Muscle of leg (tissue), 11 donors: Measurements from ENCODE around the gene UBASH3A. TPM values are rescaled to one million over a fixed set of nuclear protein-coding genes. Genes with fewer than 3 reads are reported as not detected.

Source experiments
- DNase-seq: peaks from one replicate; pipeline ENCODE4 v3.0.0; 2013
- H3K27ac ChIP-seq: one replicate; pipeline ENCODE4 v1.5.1; 2013; ENCODE audit warnings: mild to moderate bottlenecking, low read length, control low read depth
- H3K27me3 ChIP-seq: one replicate; pipeline ENCODE4 v1.6.1; 2013; ENCODE audit warnings: low read length; ENCODE audit not compliant: control insufficient read depth, insufficient read depth
- H3K36me3 ChIP-seq: one replicate; pipeline ENCODE4 v1.6.1; 2013; ENCODE audit warnings: low read length; ENCODE audit not compliant: control insufficient read depth, insufficient read depth
- H3K4me1 ChIP-seq: one replicate; pipeline ENCODE4 v1.6.1; 2013; ENCODE audit warnings: low read length; ENCODE audit not compliant: control insufficient read depth, insufficient read depth
- H3K4me3 ChIP-seq: one replicate; pipeline ENCODE4 v1.5.1; 2013; ENCODE audit warnings: low read length, control low read depth
- H3K9me3 ChIP-seq: replicated peaks from 2 replicates; pipeline ENCODE4 v1.6.1; 2013; ENCODE audit warnings: low read depth, low read length; ENCODE audit not compliant: control insufficient read depth
- WGBS: methylation state at CpG from one replicate; pipeline ENCODE4 v1.1.5; 2013; ENCODE audit warnings: missing lambda C conversion rate; ENCODE audit not compliant: insufficient coverage; 5-methylcytosine and 5-hydroxymethylcytosine counted together
- polyA plus RNA-seq, 8 donors: library from polyadenylated mRNA; unstranded; fragments of 120-200 nt; gene quantifications; one replicate each; pipeline versions ENCODE4 v1.2.1 to v1.2.3, GENCODE V29; 2013; ENCODE audit warnings: inconsistent platforms in 1 of 8, low replicate concordance in 1 of 8; ENCODE audit not compliant: insufficient read length in 8 of 8, insufficient read depth in 1 of 8
- total RNA-seq: library from RNA; stranded (reverse); fragments of 120-200 nt; gene quantifications from one replicate; pipeline ENCODE4 v1.2.4, GENCODE V29; 2013

UBASH3A gene
- total and polyA plus RNA-seq, 9 donors: 0.04 to 0.09 (median 0.08) TPM; not detected in 5

DNA sequence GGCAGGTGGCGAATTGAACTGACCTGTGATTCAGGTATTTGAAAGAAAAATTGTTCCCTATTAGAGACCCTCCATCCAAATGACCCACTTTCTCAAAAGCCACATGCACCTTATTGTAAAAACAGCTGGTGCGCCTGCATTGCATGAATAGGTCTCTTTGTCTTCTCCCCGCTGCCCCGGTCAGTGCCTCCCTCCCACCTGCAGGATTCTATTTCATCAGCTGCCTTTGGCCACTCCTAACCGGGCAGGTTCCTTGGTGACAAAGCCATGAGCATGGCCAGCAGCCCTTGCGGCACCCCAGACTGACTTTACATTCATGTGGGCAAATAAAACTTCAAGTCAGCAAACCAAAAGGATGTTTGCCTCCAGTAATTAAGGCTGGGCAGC is 14.3 kb upstream of the UBASH3A start:
- Histone ChIP-seq H3K4me1 (peaks cover 6% of the 10 kb centered on the region), H3K27ac (no peak overlapping the region), H3K27me3 (peaks cover 6% of the 10 kb centered on the region), H3K4me3 (no peak overlapping the region), H3K9me3 (no peaks in the 10 kb centered on the region), H3K36me3 (no peaks in the 10 kb centered on the region)
- 42% methylated on average over 5 of the region's 6 CpGs for WGBS
- no peak for DNase-seq

DNA sequence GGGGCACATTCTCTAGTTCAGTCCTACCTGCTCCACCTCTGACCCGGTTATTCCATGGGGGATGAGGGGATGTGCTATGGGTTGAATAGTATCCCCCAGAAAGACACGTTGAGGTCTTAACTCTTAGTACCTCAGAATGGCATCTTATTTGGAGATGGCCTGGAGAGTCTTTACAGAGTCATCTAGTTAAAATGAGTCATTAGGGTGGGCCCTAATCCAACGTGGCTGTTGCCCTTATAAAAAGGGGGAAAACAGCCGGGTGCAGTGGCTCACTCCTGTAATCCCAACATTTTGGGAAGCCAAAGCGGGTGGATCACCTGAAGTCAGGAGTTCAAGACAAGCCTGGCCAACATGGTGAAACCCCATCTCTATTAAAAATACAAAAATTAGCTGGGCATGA is 13.5 kb upstream of the UBASH3A start:
- Histone ChIP-seq H3K4me1 (peaks cover 8% of the 10 kb centered on the region), H3K27me3 (peaks cover 6% of the 10 kb centered on the region), H3K9me3 (no peaks in the 10 kb centered on the region), H3K36me3 (no peaks in the 10 kb centered on the region), H3K27ac (no peak overlapping the region), H3K4me3 (no peak overlapping the region)
- WGBS: 40% methylated on average over 1 of the region's 5 CpGs
- DNase-seq: no peak

GRCh38 chr21:42390696-42391095 is 13.0 kb upstream of the UBASH3A start:
- peaks cover 8% of the 10 kb centered on the region for H3K4me1 ChIP-seq
- no peaks in the 10 kb centered on the region for H3K36me3 ChIP-seq
- no peak overlapping the region for H3K4me3 ChIP-seq
- no peak for DNase-seq
- H3K27ac ChIP-seq: no peak overlapping the region
- WGBS: 75% methylated on average over 1 of the region's 2 CpGs
- H3K27me3 ChIP-seq: peaks cover 6% of the 10 kb centered on the region
- H3K9me3 ChIP-seq: no peaks in the 10 kb centered on the region

GRCh38 chr21:42391297-42391696 is 12.4 kb upstream of the UBASH3A start:
- Histone ChIP-seq H3K4me1 (peaks cover 8% of the 10 kb centered on the region), H3K27me3 (peaks cover 5% of the 10 kb centered on the region), H3K36me3 (no peaks in the 10 kb centered on the region), H3K4me3 (no peak overlapping the region), H3K9me3 (no peaks in the 10 kb centered on the region), H3K27ac (no peak overlapping the region)
- no peak for DNase-seq
- 78% methylated on average over 4 of the region's 5 CpGs for whole genome bisulfite sequencing

DNA sequence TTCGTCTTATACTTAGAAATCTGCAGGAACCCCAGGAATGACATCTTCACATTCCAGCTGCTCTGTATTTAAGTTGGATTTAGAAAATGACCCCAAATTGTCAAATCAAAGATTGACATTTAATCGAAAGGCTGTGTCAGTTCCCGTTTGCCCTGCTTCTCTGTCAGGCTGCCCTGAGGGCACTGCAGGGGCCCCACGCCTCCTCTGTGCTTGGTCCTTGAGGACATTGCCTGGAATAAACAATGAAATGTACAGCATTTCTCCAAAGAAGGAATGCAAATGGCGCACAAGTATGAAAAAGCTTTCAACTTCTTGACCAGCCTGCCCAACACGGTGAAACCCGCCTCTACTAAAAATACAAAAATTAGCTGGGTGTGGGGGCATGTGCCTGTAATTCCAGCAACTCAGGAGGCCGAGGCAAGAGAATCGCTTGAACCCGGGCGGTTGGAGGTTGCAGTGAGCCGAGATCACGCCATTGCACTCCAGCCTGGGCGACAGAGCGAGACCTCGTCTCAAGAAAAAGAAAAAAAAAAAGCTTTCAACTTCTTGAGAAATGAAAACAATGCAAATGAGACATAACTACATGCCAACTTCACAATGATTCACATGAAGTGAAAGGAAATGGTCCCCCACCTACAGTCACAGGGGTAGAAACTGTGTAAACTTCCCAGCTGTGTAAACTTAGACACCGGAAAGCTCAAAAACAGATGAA is 10.8 kb upstream of the UBASH3A start:
- H3K4me1 ChIP-seq: peaks cover 8% of the 10 kb centered on the region
- no peaks in the 10 kb centered on the region for H3K36me3 ChIP-seq
- 67% methylated on average over 4 of the region's 17 CpGs for WGBS
- DNase-seq: peak; percentile 27
- no peaks in the 10 kb centered on the region for H3K9me3 ChIP-seq
- H3K27ac ChIP-seq: no peak overlapping the region
- H3K27me3 ChIP-seq: peaks cover 4% of the 10 kb centered on the region
- H3K4me3 ChIP-seq: no peak overlapping the region

DNA sequence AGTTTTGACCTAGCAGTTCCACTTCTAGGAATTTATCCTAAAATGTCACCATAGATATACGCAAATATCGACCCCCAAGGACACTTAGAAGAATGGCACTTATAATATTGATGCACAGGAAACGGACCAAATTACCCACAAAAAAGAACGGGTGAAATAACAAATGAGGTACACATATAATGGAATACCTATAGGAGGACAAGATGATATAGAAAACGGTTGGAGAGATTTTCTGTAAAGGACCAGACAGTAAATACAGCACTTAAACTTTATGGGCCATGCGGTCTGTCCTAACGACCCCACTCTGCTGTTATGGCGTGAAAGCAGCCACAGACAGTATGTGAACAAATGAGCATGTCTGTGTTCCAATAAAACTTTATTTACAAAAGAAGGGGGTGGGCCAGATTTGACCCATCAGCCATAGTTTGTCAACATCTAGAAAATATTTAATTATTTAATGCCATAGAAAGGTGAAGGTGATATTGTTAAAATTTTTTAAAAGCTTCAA is 10.2 kb upstream of the UBASH3A start:
- DNase-seq: no peak
- Histone ChIP-seq H3K27me3 (peaks cover 4% of the 10 kb centered on the region), H3K4me3 (no peak overlapping the region), H3K4me1 (peaks cover 8% of the 10 kb centered on the region), H3K9me3 (no peaks in the 10 kb centered on the region), H3K36me3 (no peaks in the 10 kb centered on the region), H3K27ac (no peak overlapping the region)
- WGBS: no CpG with 5 or more reads among the region's 8 CpGs

- Histone ChIP-seq H3K4me1 (peaks cover 2% of the 10 kb centered on the region), H3K9me3 (no peaks in the 10 kb centered on the region), H3K36me3 (no peaks in the 10 kb centered on the region), H3K27ac (no peak overlapping the region), H3K27me3 (no peaks in the 10 kb centered on the region), H3K4me3 (no peak overlapping the region)
- WGBS: 81% methylated on average over 8 of the region's 11 CpGs
- DNase-seq: no peak
These were observed 8.4 kb upstream of the UBASH3A start for GRCh38 chr21:42395302-42395701.

GRCh38 chr21:42395905-42396651 is 7.6 kb upstream of the UBASH3A start, which contains the start of gene TMPRSS3:
TMPRSS3 (minus strand) TSS chr21:42396052; CDS start chr21:42395417, 635 bp downstream.
- WGBS: 85% methylated on average over 4 of the region's 17 CpGs
- DNase-seq: no peak
- H3K27ac ChIP-seq: no peak within 1 kb of the TSS
- no peaks in the 10 kb centered on the region for H3K27me3 ChIP-seq
- no peaks in the 10 kb centered on the region for H3K9me3 ChIP-seq
- H3K4me1 ChIP-seq: peaks cover 2% of the 10 kb centered on the region
- no peaks in the 10 kb centered on the region for H3K36me3 ChIP-seq
- no peak within 1 kb of the TSS for H3K4me3 ChIP-seq

- Histone ChIP-seq H3K27me3 (no peaks in the 10 kb centered on the region), H3K4me1 (peaks cover 2% of the 10 kb centered on the region), H3K27ac (no peak overlapping the region), H3K36me3 (no peaks in the 10 kb centered on the region), H3K4me3 (no peak overlapping the region), H3K9me3 (peaks cover 3% of the 10 kb centered on the region)
- DNase-seq: no peak
- 74% methylated on average over 16 of the region's 19 CpGs for WGBS
These were observed 6.6 kb upstream of the UBASH3A start for GRCh38 chr21:42396799-42397745.
